Left lung (tissue), 10 donors: ENCODE data around the gene CIZ1. TPM values are rescaled to one million over a fixed set of nuclear protein-coding genes. Genes with fewer than 3 reads are reported as not detected.
A peak's percentile ranks its signal among the peaks of the same experiment; 100 is the strongest.

Source experiments
- ATAC-seq: fragments of 200-7000 bp; cut with Tn5 transposase; one replicate; pipeline ENCODE4 v1.9.1; 2020; ENCODE audit warnings: moderate library complexity
- DNase-seq, 4 donors: peaks; one replicate each; pipeline ENCODE4 v3.0.0-alpha.2; 2013 to 2020
- H3K27ac ChIP-seq, 2 donors: fragments of 200-600 bp; sonication (generic) in 1 of 2; one replicate each; pipeline versions ENCODE4 v1.5.0 to v1.8.0; 2020 to 2021
- H3K27me3 ChIP-seq, 2 donors: fragments of 200-600 bp; sonication (generic) in 1 of 2; one replicate each; pipeline versions ENCODE4 v1.5.0 to v1.8.0; 2020 to 2021
- H3K36me3 ChIP-seq, 2 donors: fragments of 200-600 bp; sonication (generic) in 1 of 2; one replicate each; pipeline versions ENCODE4 v1.5.0 to v1.8.0; 2020 to 2021
- H3K4me1 ChIP-seq, 2 donors: fragments of 200-600 bp; one replicate each; pipeline ENCODE4 v1.8.0; 2021
- H3K4me3 ChIP-seq, 2 donors: fragments of 200-600 bp; sonication (generic) in 1 of 2; one replicate each; pipeline versions ENCODE4 v1.5.0 to v1.8.0; 2020 to 2021; ENCODE audit warnings: mild to moderate bottlenecking in 1 of 2
- H3K9me3 ChIP-seq, 2 donors: fragments of 200-600 bp; sonication (generic) in 1 of 2; one replicate each; pipeline versions ENCODE4 v1.5.0 to v1.8.0; 2020 to 2021
- intact Hi-C, 2 donors: fragments of 100-400 bp; cut with DNase I; formaldehyde crosslinking; loops; one replicate each; pipeline versions ENCODE4 v1.11.2 to v1.14.2; 2022
- polyA plus RNA-seq, 6 donors: library from polyadenylated mRNA; unstranded; fragments of 120-200 nt; gene quantifications; one replicate each; pipeline ENCODE4 v1.2.1, GENCODE V29; 2013; ENCODE audit not compliant: insufficient read length in 6 of 6
- total RNA-seq, 2 donors: library from RNA; stranded (reverse); fragmentation: NEBNext Ultra II Directional; extraction: Animal tissue kit (Norgen Biotek cat#: 25700); gene quantifications; one replicate each; pipeline ENCODE4 v1.2.1, GENCODE V29; 2021
- TF ChIP-seq, protein P1 (sequence below), 2 donors: fragments of 200-600 bp; sonication (generic) in 1 of 2; IDR thresholded peaks; one replicate each; pipeline versions ENCODE4 v1.5.0 to v1.8.0; 2021; ENCODE audit warnings: antibody characterized with exemption in 2 of 2
- donor health status: DM: no; HTN: yes; CAD: no.
- donor health status: DM: no; HTN: no; CAD: no.

CIZ1 gene
- total and polyA plus RNA-seq, 8 donors: 102 to 163 (median 143) TPM

DNA sequence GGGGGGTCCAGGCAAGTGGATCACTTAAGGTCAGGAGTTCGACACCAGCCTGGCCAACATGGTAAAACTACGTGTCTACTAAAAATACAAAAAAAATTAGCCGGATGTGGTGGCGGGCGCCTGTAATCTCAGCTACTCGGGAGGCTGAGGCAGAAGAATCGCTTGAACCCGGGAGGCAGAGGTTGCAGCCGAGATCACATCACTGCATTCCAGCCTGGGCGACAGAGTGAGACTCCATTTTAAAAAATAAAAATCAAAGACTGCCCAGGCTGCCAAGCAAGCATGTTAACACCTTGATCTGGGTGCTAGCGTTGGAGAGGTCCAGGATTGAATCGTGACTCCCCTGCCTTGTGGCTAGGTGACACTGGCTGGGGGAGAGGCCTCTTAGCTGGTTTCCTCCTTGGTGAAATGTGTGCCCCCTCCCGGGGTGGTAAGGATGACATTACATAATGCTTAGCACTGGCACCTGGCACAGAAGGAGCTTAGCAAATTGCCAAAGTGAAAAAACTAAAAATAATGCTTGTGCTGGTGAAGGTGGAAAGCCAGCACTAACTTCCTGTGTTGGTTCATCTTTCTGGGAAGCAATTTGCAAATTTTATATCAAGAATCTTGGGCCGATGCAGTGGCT, 2.2 kb upstream of the CIZ1 start:
- Histone ChIP-seq H3K27ac (peak overlapping the region in 1 of 2 donors; percentile 85), H3K4me3 (no peak overlapping the region), H3K9me3 (no peaks in the 10 kb centered on the region), H3K27me3 (peaks cover 0 to 7% of the 10 kb centered on the region in 2 donors), H3K36me3 (peaks cover 0 to 13% of the 10 kb centered on the region in 2 donors), H3K4me1 (peaks cover 7 to 27% of the 10 kb centered on the region in 2 donors)
- no peak for ATAC-seq
- TF ChIP-seq, protein P1, sequence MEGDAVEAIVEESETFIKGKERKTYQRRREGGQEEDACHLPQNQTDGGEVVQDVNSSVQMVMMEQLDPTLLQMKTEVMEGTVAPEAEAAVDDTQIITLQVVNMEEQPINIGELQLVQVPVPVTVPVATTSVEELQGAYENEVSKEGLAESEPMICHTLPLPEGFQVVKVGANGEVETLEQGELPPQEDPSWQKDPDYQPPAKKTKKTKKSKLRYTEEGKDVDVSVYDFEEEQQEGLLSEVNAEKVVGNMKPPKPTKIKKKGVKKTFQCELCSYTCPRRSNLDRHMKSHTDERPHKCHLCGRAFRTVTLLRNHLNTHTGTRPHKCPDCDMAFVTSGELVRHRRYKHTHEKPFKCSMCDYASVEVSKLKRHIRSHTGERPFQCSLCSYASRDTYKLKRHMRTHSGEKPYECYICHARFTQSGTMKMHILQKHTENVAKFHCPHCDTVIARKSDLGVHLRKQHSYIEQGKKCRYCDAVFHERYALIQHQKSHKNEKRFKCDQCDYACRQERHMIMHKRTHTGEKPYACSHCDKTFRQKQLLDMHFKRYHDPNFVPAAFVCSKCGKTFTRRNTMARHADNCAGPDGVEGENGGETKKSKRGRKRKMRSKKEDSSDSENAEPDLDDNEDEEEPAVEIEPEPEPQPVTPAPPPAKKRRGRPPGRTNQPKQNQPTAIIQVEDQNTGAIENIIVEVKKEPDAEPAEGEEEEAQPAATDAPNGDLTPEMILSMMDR (IDR thresholded peaks at IDR 0.05): no peak
- intact Hi-C loops: no loop called here
- no peak for DNase-seq

DNA sequence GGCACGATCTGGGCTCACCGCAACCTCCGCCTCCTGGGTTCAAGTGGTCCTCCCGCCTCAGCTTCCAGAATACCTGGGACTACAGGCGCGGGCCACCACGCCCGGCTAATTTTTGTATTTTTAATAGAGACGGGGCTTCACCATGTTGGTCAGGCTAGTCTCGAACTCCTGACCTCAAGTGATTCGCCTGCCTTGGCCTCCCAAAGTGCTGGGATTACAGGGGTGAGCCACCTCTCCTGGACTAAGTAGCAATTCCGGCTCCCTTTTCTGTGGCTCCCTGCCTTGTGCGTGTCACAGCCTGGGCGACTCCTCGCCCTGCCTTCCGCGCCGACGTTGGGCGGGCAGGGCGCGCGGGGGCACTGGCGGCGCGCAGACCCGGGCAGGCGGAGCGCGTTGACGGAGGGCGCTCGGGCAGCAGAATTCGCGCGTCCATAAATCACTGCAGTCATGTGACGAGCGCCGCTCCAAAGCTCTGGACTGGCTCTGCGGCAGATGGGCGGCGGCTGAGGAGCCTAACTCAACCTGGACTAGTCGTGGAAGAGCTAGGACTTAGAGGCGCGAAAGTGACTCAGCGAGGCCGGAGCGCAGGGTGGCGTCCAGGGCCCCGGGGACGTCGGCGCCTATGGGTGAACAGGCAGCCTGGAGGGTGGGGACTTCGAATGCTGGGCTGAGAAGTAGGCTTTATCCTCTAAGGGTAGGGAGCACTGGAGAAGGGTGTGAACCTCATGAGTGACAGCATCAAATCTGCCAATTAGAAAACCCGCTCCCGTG, 1.4 kb upstream of the CIZ1 start:
- ATAC-seq: peak; percentile 76
- H3K9me3 ChIP-seq: no peaks in the 10 kb centered on the region
- H3K36me3 ChIP-seq: peaks cover 0 to 19% of the 10 kb centered on the region in 2 donors
- peak; percentile 56 to 94 (median 76) for DNase-seq
- H3K27me3 ChIP-seq: peaks cover 0 to 7% of the 10 kb centered on the region in 2 donors
- H3K4me3 ChIP-seq: peak overlapping the region; percentile 17 to 84
- intact Hi-C loops: no loop called here
- peak overlapping the region; percentile 72 to 85 for H3K27ac ChIP-seq
- peaks cover 7 to 32% of the 10 kb centered on the region in 2 donors for H3K4me1 ChIP-seq
- TF ChIP-seq, protein P1 (IDR thresholded peaks at IDR 0.05): peak in 1 of 2 donors; percentile 25

DNA sequence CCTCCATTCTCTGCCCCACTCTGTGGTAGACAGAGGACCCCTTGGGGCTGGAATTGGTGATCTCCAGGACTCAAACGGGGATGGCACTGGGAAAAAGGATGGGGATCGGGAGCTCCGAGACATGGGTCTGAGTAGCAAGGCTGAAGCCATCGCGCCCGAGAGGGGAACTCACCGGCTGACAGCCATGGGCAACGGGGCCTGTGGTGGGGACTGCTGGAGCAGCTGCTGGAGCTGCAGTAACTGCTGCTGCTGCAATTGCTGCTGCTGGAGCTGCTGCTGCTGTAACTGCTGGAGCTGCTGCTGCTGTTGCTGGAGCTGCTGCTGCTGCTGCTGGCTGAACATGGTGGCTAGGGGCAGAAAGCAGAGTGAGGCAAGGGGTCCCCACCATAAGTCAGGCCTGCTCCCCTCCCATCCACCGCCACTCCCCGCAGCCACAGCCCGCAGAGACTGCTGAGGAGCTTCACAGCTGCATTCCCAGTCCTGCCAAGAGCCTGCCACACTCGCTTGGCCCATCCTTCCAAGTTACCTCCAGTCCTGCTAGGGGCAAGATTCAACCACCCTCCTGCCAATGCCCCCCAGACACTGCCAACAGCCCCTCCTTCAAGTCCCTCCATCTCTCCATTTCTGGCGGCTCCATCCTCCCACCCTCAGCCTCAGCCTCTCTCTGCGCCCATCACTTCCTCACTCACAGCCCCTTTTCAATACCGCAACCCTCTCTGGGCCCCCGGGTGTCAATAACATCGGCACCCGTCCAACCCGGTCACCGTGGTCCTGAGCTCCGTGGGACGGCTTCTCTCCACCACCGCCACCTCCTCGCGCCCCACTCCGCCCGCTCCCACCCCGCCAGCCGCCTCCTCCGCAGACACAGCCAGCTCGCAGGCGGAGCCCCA, 611 bp downstream of the CIZ1 start:
- H3K27ac ChIP-seq: peak overlapping the region; percentile 69 to 85
- ATAC-seq (no peak), DNase-seq (peak in 1 of 4 donors; percentile 10)
- H3K9me3 ChIP-seq: no peaks in the 10 kb centered on the region
- peaks cover 0 to 34% of the 10 kb centered on the region in 2 donors for H3K36me3 ChIP-seq
- intact Hi-C loops: no loop called here
- H3K27me3 ChIP-seq: peaks cover 0 to 7% of the 10 kb centered on the region in 2 donors
- TF ChIP-seq, protein P1 (IDR thresholded peaks at IDR 0.05): no peak
- H3K4me3 ChIP-seq: peak overlapping the region; percentile 58 to 84
- peaks cover 7 to 32% of the 10 kb centered on the region in 2 donors for H3K4me1 ChIP-seq

DNA sequence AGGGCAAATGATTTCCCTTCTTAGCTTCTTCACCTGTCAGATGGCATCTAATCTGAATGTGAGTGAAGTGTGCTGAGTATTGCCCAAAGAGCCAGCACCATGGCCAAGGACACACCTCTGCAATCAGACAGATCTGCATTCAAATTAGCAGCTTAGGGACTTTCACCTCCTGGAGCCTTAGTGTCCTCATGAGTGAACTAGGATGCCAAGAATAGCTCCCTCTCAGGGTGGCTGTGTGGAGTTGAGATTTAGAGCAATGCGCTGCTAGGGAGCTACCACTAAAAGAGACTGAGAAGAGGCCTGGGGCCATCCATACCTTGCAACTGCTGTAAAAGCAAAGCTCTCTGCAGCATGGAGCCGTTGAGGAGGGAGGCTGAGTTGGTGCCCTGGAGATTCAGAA, 1.4 kb downstream of the CIZ1 start:
- intact Hi-C loops: no loop called here
- Histone ChIP-seq H3K27ac (no peak overlapping the region), H3K4me1 (peaks cover 7 to 32% of the 10 kb centered on the region in 2 donors), H3K36me3 (peaks cover 0 to 42% of the 10 kb centered on the region in 2 donors), H3K9me3 (no peaks in the 10 kb centered on the region), H3K4me3 (peak overlapping the region in 1 of 2 donors; percentile 84), H3K27me3 (peaks cover 0 to 7% of the 10 kb centered on the region in 2 donors)
- DNase-seq (no peak), ATAC-seq (no peak)
- TF ChIP-seq, protein P1 (IDR thresholded peaks at IDR 0.05): no peak
